Lower leg skin (tissue), 3 donors: ENCODE measurements around the gene CDK17.

Source experiments
- POLR2A ChIP-seq, 2 donors: fragments of 450-650 bp; IDR thresholded peaks; one replicate each; pipeline ENCODE4 v1.6.1; 2016 to 2017; ENCODE audit warnings: antibody characterized with exemption in 2 of 2, mild to moderate bottlenecking in 1 of 2, moderate library complexity in 1 of 2
- TF ChIP-seq, protein P1 (sequence below), 3 donors: fragments of 450-650 bp; IDR thresholded peaks; one replicate each; pipeline ENCODE4 v1.5.1; 2016; ENCODE audit warnings: antibody characterized with exemption in 3 of 3, mild to moderate bottlenecking in 3 of 3, moderate library complexity in 2 of 3

DNA sequence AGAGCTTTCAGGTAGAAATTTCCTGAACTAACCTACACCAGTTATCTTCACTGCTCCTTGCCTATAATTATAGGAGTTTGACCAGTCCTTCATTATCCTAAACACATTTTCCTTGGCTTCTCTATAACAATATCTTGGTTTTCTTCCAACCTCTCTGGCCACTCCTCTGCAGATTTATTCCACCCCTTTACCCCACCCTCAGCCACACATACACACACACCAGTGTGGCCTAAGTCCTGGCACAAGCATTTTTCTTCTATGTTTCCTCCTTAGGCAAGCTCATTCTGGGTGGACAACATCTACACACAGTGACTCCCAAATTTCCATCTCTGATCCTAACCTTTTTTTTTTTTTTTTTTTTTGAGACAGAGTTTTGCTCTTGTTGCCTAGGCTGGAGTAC is 25.1 kb downstream of the CDK17 start:
- TF ChIP-seq, protein P1, sequence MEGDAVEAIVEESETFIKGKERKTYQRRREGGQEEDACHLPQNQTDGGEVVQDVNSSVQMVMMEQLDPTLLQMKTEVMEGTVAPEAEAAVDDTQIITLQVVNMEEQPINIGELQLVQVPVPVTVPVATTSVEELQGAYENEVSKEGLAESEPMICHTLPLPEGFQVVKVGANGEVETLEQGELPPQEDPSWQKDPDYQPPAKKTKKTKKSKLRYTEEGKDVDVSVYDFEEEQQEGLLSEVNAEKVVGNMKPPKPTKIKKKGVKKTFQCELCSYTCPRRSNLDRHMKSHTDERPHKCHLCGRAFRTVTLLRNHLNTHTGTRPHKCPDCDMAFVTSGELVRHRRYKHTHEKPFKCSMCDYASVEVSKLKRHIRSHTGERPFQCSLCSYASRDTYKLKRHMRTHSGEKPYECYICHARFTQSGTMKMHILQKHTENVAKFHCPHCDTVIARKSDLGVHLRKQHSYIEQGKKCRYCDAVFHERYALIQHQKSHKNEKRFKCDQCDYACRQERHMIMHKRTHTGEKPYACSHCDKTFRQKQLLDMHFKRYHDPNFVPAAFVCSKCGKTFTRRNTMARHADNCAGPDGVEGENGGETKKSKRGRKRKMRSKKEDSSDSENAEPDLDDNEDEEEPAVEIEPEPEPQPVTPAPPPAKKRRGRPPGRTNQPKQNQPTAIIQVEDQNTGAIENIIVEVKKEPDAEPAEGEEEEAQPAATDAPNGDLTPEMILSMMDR (IDR thresholded peaks at IDR 0.05) = no peak
- no peak for TF ChIP-seq POLR2A (IDR thresholded peaks at IDR 0.05)
